H9 (cell line): ENCODE data around the gene VCPKMT. TPM values are rescaled to one million over a fixed set of nuclear protein-coding genes. Genes with fewer than 3 reads are reported as not detected.

Experiments
- DNase-seq: peaks from one replicate; pipeline ENCODE4 v3.0.0-alpha.2; 2017
- H2AFZ ChIP-seq: one replicate; pipeline ENCODE4 v1.6.1; 2013; ENCODE audit warnings: mild to moderate bottlenecking, low read length, control low read depth, moderate library complexity
- H2AK5ac ChIP-seq: 2 replicates; pipeline ENCODE4 v1.6.1; 2013; ENCODE audit warnings: low read length, control low read depth, mixed read lengths; ENCODE audit not compliant: insufficient read length
- H2BK120ac ChIP-seq: one replicate; pipeline ENCODE4 v1.6.1; 2013; ENCODE audit warnings: low read depth, mild to moderate bottlenecking, low read length, control low read depth, inconsistent platforms; ENCODE audit not compliant: poor library complexity, severe bottlenecking
- H2BK12ac ChIP-seq: 2 replicates; pipeline ENCODE4 v1.6.1; 2013; ENCODE audit warnings: low read length, control low read depth, mixed read lengths, low read depth; ENCODE audit not compliant: insufficient read length
- H2BK15ac ChIP-seq: 2 replicates; pipeline ENCODE4 v1.6.1; 2013; ENCODE audit warnings: low read depth, low read length, control low read depth
- H2BK20ac ChIP-seq: one replicate; pipeline ENCODE4 v1.6.1; 2013; ENCODE audit warnings: low read depth, mild to moderate bottlenecking, low read length, control low read depth, inconsistent platforms; ENCODE audit not compliant: poor library complexity, severe bottlenecking
- H2BK5ac ChIP-seq: 2 replicates; pipeline ENCODE4 v1.6.1; 2013; ENCODE audit warnings: low read length, control low read depth, mixed read lengths; ENCODE audit not compliant: insufficient read length
- H3K14ac ChIP-seq: 2 replicates; pipeline ENCODE4 v1.6.1; 2013; ENCODE audit warnings: low read length, control low read depth; ENCODE audit not compliant: insufficient read depth
- H3K18ac ChIP-seq: 2 replicates; pipeline ENCODE4 v1.6.1; 2013; ENCODE audit warnings: low read depth, mild to moderate bottlenecking, mixed read lengths, low read length, control low read depth; ENCODE audit not compliant: insufficient read length
- H3K23ac ChIP-seq: 2 replicates; pipeline ENCODE4 v1.6.1; 2013; ENCODE audit warnings: low read length, control low read depth, mixed read lengths, low read depth; ENCODE audit not compliant: insufficient read length
- H3K23me2 ChIP-seq: 2 replicates; pipeline ENCODE4 v1.6.1; 2013; ENCODE audit warnings: low read depth, mild to moderate bottlenecking, mixed read lengths, low read length, control low read depth; ENCODE audit not compliant: insufficient read length, poor library complexity, severe bottlenecking
- H3K27ac ChIP-seq: 2 replicates; pipeline ENCODE4 v1.5.1; 2013; ENCODE audit warnings: low read length, control low read depth, mixed read lengths, low read depth; ENCODE audit not compliant: insufficient read length
- H3K27me3 ChIP-seq: 2 replicates; pipeline ENCODE4 v1.6.1; 2013; ENCODE audit warnings: low read length, control low read depth, inconsistent platforms; ENCODE audit not compliant: insufficient read depth
- H3K4ac ChIP-seq: 2 replicates; pipeline ENCODE4 v1.6.1; 2013; ENCODE audit warnings: low read depth, mild to moderate bottlenecking, control low read depth, inconsistent platforms, low read length, moderate library complexity
- H3K4me1 ChIP-seq: 2 replicates; pipeline ENCODE4 v1.6.1; 2013; ENCODE audit warnings: low read length, control low read depth, inconsistent platforms; ENCODE audit not compliant: insufficient read depth
- H3K4me2 ChIP-seq: 2 replicates; pipeline ENCODE4 v1.6.1; 2013; ENCODE audit warnings: low read length, control low read depth, mixed read lengths; ENCODE audit not compliant: insufficient read length, insufficient read depth
- H3K56ac ChIP-seq: 2 replicates; pipeline ENCODE4 v1.6.1; 2013; ENCODE audit warnings: low read depth, mild to moderate bottlenecking, mixed read lengths, low read length, control low read depth; ENCODE audit not compliant: insufficient read length
- H3K79me1 ChIP-seq: 2 replicates; pipeline ENCODE4 v1.6.1; 2013; ENCODE audit warnings: low read depth, mild to moderate bottlenecking, moderate library complexity, low read length, control low read depth, inconsistent platforms; ENCODE audit not compliant: insufficient read depth, poor library complexity, severe bottlenecking
- H3K79me2 ChIP-seq: 2 replicates; pipeline ENCODE4 v1.6.1; 2013; ENCODE audit warnings: low read length, control low read depth, inconsistent platforms; ENCODE audit not compliant: insufficient read depth
- H3K9ac ChIP-seq: 2 replicates; pipeline ENCODE4 v1.6.1; 2013; ENCODE audit warnings: low read length, control low read depth, mixed read lengths; ENCODE audit not compliant: insufficient read length; ENCODE audit errors: extremely low read depth
- H3K9me3 ChIP-seq: one replicate; pipeline ENCODE4 v1.6.1; 2013; ENCODE audit warnings: low read depth, low read length, inconsistent platforms; ENCODE audit not compliant: control insufficient read depth
- H3T11ph ChIP-seq: one replicate; pipeline ENCODE4 v1.6.1; 2013; ENCODE audit warnings: mild to moderate bottlenecking, low read length, control low read depth, inconsistent platforms
- H4K20me1 ChIP-seq: one replicate; pipeline ENCODE4 v1.6.1; 2013; ENCODE audit not compliant: control insufficient read depth, insufficient read length, insufficient read depth
- H4K5ac ChIP-seq: 2 replicates; pipeline ENCODE4 v1.6.1; 2013; ENCODE audit warnings: low read depth, mild to moderate bottlenecking, mixed read lengths, low read length, control low read depth; ENCODE audit not compliant: insufficient read length
- H4K8ac ChIP-seq: replicated peaks from 2 replicates; pipeline ENCODE4 v1.6.1; 2013; ENCODE audit warnings: low read length, control low read depth, mixed read lengths, low read depth; ENCODE audit not compliant: insufficient read length
- H4K91ac ChIP-seq: 2 replicates; pipeline ENCODE4 v1.6.1; 2013; ENCODE audit warnings: low read depth, mild to moderate bottlenecking, moderate library complexity, mixed read lengths, low read length, control low read depth; ENCODE audit not compliant: insufficient read length
- H3K27ac Mint-ChIP-seq, 3 experiments: 2 replicates in 2 of 3; 3 replicates in 1 of 3; pipeline ENCODE4 v1.8.0; 2020 to 2021; ENCODE audit warnings: mixed read lengths in 3 of 3, mild to moderate bottlenecking in 1 of 3, moderate library complexity in 1 of 3
- H3K27me3 Mint-ChIP-seq: 2 replicates; pipeline ENCODE4 v1.8.0; 2021; ENCODE audit warnings: low read depth, mild to moderate bottlenecking, moderate library complexity, mixed read lengths
- H3K36me3 Mint-ChIP-seq, 3 experiments: 2 replicates in 2 of 3; 3 replicates in 1 of 3; pipeline ENCODE4 v1.8.0; 2020 to 2021; ENCODE audit warnings: low read depth in 3 of 3, mixed read lengths in 3 of 3; ENCODE audit not compliant: insufficient read depth in 1 of 3
- H3K4me1 Mint-ChIP-seq, 2 experiments: 2 replicates each; pipeline ENCODE4 v1.8.0; 2020; ENCODE audit warnings: mixed read lengths in 2 of 2
- H3K4me3 Mint-ChIP-seq, 2 experiments: 2 replicates in 1 of 2; 3 replicates in 1 of 2; pipeline ENCODE4 v1.8.0; 2020 to 2021; ENCODE audit warnings: mild to moderate bottlenecking in 2 of 2, mixed read lengths in 2 of 2, moderate library complexity in 1 of 2
- H3K9me3 Mint-ChIP-seq, 2 experiments: 2 replicates in 1 of 2; 3 replicates in 1 of 2; pipeline ENCODE4 v1.8.0; 2020; ENCODE audit warnings: mild to moderate bottlenecking in 2 of 2, mixed read lengths in 2 of 2, moderate library complexity in 1 of 2
- WGBS: extraction: QIAGEN DNeasy Blood & Tissue Kit; methylation state at CpG from one replicate; pipeline ENCODE4 v1.1.7; 2013; ENCODE audit warnings: missing lambda C conversion rate, low lambda C conversion rate, mixed read lengths; ENCODE audit not compliant: insufficient read length; ENCODE audit errors: extremely low coverage; 5-methylcytosine and 5-hydroxymethylcytosine counted together
- total RNA-seq: library from RNA; stranded (reverse); gene quantifications from 2 replicates; pipeline ENCODE4 v1.2.1, GENCODE V29; 2021
- TF ChIP-seq, protein P1 (sequence below): fragments of 200-600 bp; sonication (generic); conservative IDR thresholded peaks from 3 replicates; pipeline ENCODE4 v1.8.0; 2021; ENCODE audit warnings: antibody characterized with exemption, mild to moderate bottlenecking

Gene VCPKMT
- total RNA-seq, 1 experiment from 2014 or later: 13.7 TPM

DNA sequence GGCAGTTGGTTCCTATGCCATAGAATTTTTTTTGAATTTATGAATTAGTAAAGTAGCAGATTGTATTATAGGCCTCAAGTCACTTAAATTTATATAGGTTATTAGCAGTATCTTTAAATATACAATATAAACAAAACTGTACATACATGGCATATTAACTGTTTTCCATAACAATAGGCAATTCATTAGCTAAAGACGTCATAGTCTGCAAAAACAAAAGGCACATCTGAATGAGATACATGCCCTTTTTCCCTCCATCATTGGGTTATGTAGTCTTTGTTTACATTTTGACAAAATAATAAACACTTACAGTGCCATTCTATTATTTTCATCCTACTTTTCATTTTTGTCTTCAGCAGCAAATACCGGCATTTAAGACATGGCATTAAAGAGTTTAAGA lies 1.1 kb upstream of the VCPKMT start:
- H2BK15ac ChIP-seq: no peak overlapping the region
- no peak for DNase-seq
- no peak overlapping the region for H2BK5ac ChIP-seq
- Mint-ChIP-seq H3K4me1 (peaks cover 9 to 16% of the 10 kb centered on the region in 2 experiments), H3K9me3 (no peaks in the 10 kb centered on the region), H3K27ac (peak overlapping the region in 1 of 3 experiments; percentile 86; a peak in 1 of 7 replicates), H3K36me3 (peaks cover 10 to 36% (median 36%) of the 10 kb centered on the region in 3 experiments; a peak in 6 of 7 replicates), H3K4me3 (no peak overlapping the region), H3K27me3 (no peaks in the 10 kb centered on the region)
- no peak overlapping the region for H3K56ac ChIP-seq
- H2AK5ac ChIP-seq: no peak overlapping the region
- H3K23ac ChIP-seq: no peak overlapping the region
- H3T11ph ChIP-seq: no peak overlapping the region
- H3K14ac ChIP-seq: no peak overlapping the region
- no CpG with 5 or more reads among the region's 2 CpGs for WGBS
- TF ChIP-seq, protein P1, sequence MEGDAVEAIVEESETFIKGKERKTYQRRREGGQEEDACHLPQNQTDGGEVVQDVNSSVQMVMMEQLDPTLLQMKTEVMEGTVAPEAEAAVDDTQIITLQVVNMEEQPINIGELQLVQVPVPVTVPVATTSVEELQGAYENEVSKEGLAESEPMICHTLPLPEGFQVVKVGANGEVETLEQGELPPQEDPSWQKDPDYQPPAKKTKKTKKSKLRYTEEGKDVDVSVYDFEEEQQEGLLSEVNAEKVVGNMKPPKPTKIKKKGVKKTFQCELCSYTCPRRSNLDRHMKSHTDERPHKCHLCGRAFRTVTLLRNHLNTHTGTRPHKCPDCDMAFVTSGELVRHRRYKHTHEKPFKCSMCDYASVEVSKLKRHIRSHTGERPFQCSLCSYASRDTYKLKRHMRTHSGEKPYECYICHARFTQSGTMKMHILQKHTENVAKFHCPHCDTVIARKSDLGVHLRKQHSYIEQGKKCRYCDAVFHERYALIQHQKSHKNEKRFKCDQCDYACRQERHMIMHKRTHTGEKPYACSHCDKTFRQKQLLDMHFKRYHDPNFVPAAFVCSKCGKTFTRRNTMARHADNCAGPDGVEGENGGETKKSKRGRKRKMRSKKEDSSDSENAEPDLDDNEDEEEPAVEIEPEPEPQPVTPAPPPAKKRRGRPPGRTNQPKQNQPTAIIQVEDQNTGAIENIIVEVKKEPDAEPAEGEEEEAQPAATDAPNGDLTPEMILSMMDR: no peak
- no peak overlapping the region for H4K5ac ChIP-seq
- H2BK20ac ChIP-seq: no peak overlapping the region
- no peak overlapping the region for H3K18ac ChIP-seq
- H3K27ac ChIP-seq: no peak overlapping the region
- no peak overlapping the region for H2BK12ac ChIP-seq
- no peak overlapping the region for H4K91ac ChIP-seq
- H3K9me3 ChIP-seq: no peaks in the 10 kb centered on the region
- H3K4ac ChIP-seq: no peak overlapping the region
- no peaks in the 10 kb centered on the region for H3K27me3 ChIP-seq
- peaks cover 3% of the 10 kb centered on the region for H3K23me2 ChIP-seq
- H3K79me1 ChIP-seq: no peaks in the 10 kb centered on the region
- peaks cover 5% of the 10 kb centered on the region; the same call in 1 of the 2 replicates for H3K79me2 ChIP-seq
- no peak overlapping the region for H2AFZ ChIP-seq
- no peak overlapping the region for H3K4me2 ChIP-seq
- no peaks in the 10 kb centered on the region for H4K20me1 ChIP-seq
- no peak overlapping the region for H3K9ac ChIP-seq
- H3K4me1 ChIP-seq: no peaks in the 10 kb centered on the region
- H2BK120ac ChIP-seq: no peak overlapping the region
- no peak overlapping the region for H4K8ac ChIP-seq
